Right hindlimb (tissue), 1 donor: ENCODE measurements around the gene KCNH2.

Experiments used
- DNase-seq: peaks from one replicate; pipeline ENCODE4 v3.0.0-alpha.2; 2018

Gene KCNH2

GRCh38 chr7:150974468-150975391 lies 3.4 kb downstream of the KCNH2 start:
- DNase-seq, result no peak

GRCh38 chr7:150973571-150974451 lies 4.3 kb downstream of the KCNH2 start:
- no peak for DNase-seq

- no peak for DNase-seq
These were observed 5.4 kb downstream of the KCNH2 start for GRCh38 chr7:150972741-150973140.

DNA sequence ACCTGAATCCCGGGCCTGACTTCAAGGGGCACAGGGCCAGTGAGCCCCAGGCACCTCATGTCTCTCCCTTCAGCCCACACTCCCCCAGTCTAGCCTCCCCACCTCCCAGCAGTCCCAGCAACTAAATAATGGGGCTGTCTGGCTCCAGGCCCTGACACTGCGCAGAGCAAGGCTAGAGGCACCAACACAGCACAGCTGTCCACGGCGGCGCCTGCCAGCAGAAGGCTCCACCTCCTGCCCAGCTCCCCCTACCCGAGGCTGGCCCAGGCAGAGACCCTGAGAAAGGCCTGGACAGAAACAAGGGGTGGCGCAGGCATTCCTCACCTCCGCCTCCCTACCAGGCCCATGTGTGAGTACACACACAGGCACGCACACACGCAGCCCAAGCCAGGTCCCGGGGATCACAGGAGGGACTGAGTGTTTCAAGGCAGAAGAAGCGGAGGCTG lies 6.1 kb downstream of the KCNH2 start:
- peak; percentile 81 for DNase-seq

GRCh38 chr7:150971242-150972022 lies 6.7 kb downstream of the KCNH2 start:
- peak; percentile 80 for DNase-seq

- DNase-seq, result no peak
These were observed 7.7 kb downstream of the KCNH2 start for GRCh38 chr7:150970424-150970823.

GRCh38 chr7:150969475-150969874 lies 8.6 kb downstream of the KCNH2 start:
- DNase-seq, result no peak

DNA sequence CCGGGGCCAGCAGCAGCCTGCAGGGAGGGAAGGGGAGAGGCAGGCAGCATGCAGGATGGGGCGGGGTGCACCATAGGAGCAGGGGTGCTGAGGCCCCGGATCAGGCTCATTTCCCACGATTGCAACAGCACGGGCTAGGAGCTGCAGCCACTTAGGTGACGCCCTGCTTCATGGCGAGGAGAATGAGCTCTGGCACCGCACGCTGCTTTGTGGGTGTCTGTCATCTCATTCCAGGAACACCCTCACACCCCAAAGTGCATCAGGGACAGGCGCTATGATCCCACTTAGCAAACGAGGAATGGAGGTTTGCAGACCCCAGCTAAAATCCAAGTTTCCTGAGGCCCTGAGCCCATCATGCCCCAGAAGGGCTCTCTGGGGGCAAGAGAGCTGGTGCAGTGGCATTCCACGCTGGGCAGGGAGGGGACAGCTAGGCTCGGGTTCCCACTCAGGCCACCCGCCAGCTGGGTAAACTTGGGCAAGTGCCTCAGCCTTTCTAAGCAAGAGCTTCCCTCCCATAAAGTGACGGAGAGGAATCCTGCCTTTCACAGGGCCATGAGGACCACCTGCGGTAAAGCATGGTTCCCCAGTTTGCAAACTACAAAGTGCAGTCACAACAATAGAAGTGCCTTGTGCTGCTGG lies 9.3 kb downstream of the KCNH2 start:
- DNase-seq, result no peak

DNA sequence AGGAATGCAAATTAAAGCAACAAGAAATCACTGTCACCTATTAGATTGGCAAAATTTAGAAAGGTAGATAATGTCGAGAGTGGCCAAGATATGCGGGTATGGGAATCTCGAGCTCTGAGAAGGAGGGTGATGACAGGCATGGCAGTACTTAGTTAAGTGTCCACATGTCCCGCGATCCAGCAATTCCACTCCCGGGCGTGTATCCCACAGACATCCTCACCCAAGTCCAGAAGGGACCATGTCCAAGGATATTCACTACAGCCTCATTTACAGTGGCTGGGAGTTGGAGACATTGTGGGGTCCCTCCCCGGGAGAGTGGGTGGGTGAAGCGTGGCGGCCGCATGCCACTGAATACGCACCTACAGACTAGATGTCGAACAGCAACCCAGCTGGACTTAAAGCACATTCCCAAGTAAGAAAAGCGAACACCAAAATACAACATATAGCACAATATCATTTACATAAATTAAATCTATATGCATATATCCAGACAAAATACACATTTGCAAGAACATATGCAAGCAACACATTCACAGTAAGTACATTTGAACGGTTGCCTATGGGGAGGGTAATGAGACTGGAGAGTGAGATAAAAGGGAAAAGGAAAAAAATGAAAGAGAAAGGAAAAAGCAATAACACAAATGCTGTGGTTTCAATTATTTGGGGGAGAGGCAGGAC lies 9.9 kb downstream of the KCNH2 start:
- no peak for DNase-seq

DNA sequence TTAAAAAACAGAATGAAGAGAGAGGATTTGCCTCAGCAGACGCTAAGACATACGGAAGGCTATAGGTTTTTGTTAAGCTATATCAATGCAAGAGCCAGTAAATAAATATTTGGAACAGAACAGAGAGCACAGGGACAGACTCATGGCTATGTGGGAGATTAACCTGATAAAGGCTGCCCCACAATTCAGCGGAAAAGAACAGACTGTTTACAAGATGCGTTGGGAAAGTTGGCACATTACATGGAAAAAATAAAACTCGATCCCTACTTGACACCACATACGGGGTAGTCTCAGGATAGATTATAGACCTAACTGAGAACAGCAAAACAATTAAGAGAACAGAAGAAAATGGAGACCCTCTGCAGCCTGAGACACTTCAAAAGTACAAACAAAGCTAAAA lies 10.8 kb downstream of the KCNH2 start:
- no peak for DNase-seq

GRCh38 chr7:150966002-150966401 lies 12.1 kb downstream of the KCNH2 start:
- DNase-seq, result no peak

- no peak for DNase-seq
These were observed 12.8 kb downstream of the KCNH2 start for GRCh38 chr7:150965273-150965830.

- DNase-seq, result no peak
These were observed 13.5 kb downstream of the KCNH2 start for GRCh38 chr7:150964593-150965111.

GRCh38 chr7:150963707-150964559 lies 14.2 kb downstream of the KCNH2 start:
- DNase-seq, result no peak

DNA sequence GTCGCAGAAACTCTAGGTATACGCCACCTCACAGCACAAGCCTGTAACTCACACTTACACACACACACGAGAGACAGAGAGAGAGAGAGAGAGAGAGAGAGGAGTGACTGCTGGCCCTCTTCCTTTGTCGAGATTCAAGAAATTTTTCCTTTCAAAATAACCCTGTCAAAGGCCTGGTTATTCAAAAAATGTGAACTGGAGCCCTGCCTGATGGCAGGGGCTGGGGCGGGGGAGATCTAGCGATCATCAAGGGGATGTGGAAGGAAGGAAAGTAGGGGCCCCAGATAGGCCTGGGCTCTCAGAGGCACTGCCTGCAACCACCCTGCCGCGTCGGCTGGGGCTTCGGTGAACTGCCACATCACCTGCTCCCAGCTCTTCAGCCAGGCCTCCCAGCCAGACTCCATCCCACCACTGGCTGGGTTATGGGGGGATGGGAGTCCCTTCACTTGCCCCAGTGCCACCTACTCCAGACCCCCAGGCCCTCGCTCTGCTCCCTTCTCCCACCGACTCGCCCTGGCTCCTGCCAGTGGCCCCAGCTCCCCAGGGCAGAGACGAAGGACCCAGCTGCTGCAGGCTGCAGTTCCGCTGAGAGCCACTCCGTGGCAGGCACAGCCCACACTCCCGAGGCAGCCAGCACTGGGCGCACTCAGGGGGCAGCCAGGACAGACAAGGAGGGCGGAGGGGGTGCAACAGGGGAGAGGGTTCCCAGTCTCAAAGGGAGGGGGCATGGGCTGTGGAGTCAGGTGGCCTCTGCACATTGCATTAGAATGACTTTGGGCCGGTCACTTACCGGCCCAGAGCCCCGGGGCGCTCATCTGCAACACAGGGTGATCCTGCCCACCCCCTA lies 15.3 kb downstream of the KCNH2 start:
- DNase-seq, result peak; percentile 69

DNA sequence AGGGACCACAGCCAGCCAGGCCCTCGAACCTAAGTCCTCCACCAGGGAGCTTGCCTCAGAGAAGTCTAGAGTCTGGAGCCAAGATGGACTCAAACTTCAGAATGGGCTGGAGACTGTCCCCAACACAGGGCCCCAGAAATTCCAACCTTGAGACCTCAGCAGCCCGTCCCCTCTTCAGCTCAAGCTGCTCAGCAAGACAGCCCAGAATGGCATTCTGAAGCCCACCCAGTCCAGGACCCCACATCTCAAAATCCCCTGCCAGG lies 15.9 kb downstream of the KCNH2 start:
- DNase-seq, result no peak

DNA sequence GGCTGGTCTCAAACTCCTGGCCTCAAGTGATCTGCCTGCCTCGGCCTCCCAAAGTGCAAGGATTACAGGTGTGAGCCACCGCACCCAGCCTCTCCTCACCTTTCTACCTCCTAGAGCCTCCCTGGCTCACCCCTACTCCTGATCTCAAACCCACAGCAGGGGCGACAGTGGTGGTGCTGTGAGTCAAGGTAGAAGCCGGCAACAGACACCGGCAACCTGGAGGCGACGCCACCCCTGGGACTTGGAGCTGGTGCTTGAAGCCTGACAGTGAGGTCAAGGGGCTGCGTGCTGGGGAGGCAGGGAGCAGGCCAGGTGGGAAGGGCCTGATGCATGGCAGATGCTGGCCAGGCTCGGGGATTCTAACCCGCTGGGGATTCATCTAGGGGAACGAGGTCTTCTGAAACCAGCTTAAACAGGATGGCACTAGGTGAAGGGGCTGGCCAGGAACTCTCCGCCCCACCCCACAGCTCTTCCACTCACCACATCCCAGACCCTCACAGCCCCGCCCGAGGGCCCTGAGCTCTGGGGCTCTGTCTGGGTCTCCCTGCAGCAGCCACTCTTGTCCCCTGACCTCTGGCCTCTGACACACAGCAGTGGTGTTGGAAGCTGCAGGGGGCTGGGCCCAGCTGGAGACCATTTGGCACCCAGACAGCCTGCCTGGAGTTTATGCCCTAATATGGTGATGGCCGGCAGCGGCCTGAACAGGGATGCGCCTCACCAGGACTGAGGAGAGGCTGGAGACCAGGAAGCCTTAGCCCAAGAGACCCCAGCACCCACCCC lies 16.4 kb downstream of the KCNH2 start:
- no peak for DNase-seq
